ENCODE results near the gene CYTH1.

DNA sequence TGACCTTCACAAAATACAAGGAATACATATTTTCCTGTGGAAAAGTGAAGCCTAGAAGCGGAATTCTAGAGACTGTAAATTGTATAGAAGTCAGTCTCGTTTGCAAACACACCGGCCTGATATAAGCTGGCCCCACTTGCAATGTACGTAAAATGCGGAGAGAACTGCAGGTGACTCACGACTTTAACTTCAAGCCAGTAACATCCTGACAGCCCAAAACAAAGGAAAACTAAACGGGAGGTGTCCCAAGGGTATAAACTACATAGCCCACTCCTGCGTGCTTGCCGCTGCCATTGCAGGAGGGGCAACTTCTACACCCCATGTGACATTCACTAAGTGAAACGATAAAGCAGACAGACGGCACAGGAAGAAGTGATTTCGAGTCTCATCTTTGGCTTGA, 101.6 kb downstream of the CYTH1 start:
- TF ChIP-seq, protein P1, sequence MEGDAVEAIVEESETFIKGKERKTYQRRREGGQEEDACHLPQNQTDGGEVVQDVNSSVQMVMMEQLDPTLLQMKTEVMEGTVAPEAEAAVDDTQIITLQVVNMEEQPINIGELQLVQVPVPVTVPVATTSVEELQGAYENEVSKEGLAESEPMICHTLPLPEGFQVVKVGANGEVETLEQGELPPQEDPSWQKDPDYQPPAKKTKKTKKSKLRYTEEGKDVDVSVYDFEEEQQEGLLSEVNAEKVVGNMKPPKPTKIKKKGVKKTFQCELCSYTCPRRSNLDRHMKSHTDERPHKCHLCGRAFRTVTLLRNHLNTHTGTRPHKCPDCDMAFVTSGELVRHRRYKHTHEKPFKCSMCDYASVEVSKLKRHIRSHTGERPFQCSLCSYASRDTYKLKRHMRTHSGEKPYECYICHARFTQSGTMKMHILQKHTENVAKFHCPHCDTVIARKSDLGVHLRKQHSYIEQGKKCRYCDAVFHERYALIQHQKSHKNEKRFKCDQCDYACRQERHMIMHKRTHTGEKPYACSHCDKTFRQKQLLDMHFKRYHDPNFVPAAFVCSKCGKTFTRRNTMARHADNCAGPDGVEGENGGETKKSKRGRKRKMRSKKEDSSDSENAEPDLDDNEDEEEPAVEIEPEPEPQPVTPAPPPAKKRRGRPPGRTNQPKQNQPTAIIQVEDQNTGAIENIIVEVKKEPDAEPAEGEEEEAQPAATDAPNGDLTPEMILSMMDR (IDR thresholded peaks at IDR 0.05) = no peak
- TF ChIP-seq POLR2A (IDR thresholded peaks at IDR 0.05) = no peak

Data from testis (tissue), 2 donors.